Right lobe of liver (tissue), 4 donors: ENCODE data around the gene GNB4.

Experiments
- POLR2A ChIP-seq: fragments of 450-650 bp; IDR thresholded peaks from one replicate; pipeline ENCODE4 v1.6.1; 2017; ENCODE audit warnings: antibody characterized with exemption, mild to moderate bottlenecking
- TF ChIP-seq, protein P1 (sequence below), 4 donors: fragments of 200-600 bp in 3 of 4; fragments of 450-650 bp in 1 of 4; IDR thresholded peaks; one replicate each; pipeline versions ENCODE4 v1.5.1 to v1.8.0; 2016 to 2022; ENCODE audit warnings: antibody characterized with exemption in 4 of 4, mild to moderate bottlenecking in 2 of 4
- donor health status: DM: no; HTN: no; CAD: no.
- donor health status: DM: no; HTN: no; CAD: no.
- donor health status: DM: no; HTN: yes; CAD: no.

GRCh38 chr3:179476215-179476614 lies 24.9 kb upstream of the GNB4 start:
- TF ChIP-seq, protein P1, sequence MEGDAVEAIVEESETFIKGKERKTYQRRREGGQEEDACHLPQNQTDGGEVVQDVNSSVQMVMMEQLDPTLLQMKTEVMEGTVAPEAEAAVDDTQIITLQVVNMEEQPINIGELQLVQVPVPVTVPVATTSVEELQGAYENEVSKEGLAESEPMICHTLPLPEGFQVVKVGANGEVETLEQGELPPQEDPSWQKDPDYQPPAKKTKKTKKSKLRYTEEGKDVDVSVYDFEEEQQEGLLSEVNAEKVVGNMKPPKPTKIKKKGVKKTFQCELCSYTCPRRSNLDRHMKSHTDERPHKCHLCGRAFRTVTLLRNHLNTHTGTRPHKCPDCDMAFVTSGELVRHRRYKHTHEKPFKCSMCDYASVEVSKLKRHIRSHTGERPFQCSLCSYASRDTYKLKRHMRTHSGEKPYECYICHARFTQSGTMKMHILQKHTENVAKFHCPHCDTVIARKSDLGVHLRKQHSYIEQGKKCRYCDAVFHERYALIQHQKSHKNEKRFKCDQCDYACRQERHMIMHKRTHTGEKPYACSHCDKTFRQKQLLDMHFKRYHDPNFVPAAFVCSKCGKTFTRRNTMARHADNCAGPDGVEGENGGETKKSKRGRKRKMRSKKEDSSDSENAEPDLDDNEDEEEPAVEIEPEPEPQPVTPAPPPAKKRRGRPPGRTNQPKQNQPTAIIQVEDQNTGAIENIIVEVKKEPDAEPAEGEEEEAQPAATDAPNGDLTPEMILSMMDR (IDR thresholded peaks at IDR 0.05) = no peak
- no peak for TF ChIP-seq POLR2A
